ENCODE results near the gene AFAP1L2. TPM values are rescaled to one million over a fixed set of nuclear protein-coding genes. Genes with fewer than 3 reads are reported as not detected.

The AFAP1L2 gene
- polyA plus RNA-seq, 1 donor from 2014 or later: 0.88 TPM

DNA sequence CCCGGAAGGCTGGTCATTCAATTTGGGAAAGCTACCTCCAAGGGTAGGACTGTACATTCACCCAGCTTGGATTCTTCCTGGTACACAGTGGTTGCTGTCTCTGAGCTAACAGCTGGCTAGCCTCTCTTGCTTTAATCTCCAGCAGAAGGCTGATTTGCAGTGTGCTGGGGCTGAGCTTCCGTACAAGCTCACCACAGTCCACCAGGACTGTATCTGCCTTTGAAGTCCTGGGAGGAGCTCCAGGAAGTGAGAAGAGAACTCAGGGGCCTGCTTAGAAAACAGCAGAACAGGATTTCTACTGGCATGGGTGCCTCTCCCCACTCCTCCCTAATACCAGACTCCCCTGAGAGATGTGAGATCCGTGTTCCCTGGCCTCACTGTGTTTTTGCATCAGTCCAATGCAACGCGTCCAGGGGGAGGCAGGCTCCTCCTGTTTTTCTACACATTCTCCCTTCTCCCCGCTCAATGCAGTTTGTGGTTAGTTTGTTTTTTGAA, 6.6 kb downstream of the AFAP1L2 start:
- TF ChIP-seq POLR2AphosphoS5 (IDR thresholded peaks at IDR 0.05): no peak
- no peak for TF ChIP-seq MXI1 (conservative IDR thresholded peaks at IDR 0.05; ENCODE audit: poor library complexity, severe bottlenecking)
- TF ChIP-seq EZH2 (IDR thresholded peaks at IDR 0.05; ENCODE audit: borderline replicate concordance, insufficient read depth, low read length, poor library complexity, severe bottlenecking): no peak
- TF ChIP-seq EP300 (conservative IDR thresholded peaks at IDR 0.05; ENCODE audit: poor library complexity, severe bottlenecking): no peak
- TF ChIP-seq, protein P1, sequence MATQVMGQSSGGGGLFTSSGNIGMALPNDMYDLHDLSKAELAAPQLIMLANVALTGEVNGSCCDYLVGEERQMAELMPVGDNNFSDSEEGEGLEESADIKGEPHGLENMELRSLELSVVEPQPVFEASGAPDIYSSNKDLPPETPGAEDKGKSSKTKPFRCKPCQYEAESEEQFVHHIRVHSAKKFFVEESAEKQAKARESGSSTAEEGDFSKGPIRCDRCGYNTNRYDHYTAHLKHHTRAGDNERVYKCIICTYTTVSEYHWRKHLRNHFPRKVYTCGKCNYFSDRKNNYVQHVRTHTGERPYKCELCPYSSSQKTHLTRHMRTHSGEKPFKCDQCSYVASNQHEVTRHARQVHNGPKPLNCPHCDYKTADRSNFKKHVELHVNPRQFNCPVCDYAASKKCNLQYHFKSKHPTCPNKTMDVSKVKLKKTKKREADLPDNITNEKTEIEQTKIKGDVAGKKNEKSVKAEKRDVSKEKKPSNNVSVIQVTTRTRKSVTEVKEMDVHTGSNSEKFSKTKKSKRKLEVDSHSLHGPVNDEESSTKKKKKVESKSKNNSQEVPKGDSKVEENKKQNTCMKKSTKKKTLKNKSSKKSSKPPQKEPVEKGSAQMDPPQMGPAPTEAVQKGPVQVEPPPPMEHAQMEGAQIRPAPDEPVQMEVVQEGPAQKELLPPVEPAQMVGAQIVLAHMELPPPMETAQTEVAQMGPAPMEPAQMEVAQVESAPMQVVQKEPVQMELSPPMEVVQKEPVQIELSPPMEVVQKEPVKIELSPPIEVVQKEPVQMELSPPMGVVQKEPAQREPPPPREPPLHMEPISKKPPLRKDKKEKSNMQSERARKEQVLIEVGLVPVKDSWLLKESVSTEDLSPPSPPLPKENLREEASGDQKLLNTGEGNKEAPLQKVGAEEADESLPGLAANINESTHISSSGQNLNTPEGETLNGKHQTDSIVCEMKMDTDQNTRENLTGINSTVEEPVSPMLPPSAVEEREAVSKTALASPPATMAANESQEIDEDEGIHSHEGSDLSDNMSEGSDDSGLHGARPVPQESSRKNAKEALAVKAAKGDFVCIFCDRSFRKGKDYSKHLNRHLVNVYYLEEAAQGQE (IDR thresholded peaks at IDR 0.05; ENCODE audit: borderline replicate concordance): no peak
- TF ChIP-seq TAF1 (IDR thresholded peaks at IDR 0.05; ENCODE audit: low read depth): no peak
- no peak for TF ChIP-seq SMC3 (conservative IDR thresholded peaks at IDR 0.05; ENCODE audit: poor library complexity)
- no peak for TF ChIP-seq RAD21 (conservative IDR thresholded peaks at IDR 0.05)
- TF ChIP-seq, protein P2, sequence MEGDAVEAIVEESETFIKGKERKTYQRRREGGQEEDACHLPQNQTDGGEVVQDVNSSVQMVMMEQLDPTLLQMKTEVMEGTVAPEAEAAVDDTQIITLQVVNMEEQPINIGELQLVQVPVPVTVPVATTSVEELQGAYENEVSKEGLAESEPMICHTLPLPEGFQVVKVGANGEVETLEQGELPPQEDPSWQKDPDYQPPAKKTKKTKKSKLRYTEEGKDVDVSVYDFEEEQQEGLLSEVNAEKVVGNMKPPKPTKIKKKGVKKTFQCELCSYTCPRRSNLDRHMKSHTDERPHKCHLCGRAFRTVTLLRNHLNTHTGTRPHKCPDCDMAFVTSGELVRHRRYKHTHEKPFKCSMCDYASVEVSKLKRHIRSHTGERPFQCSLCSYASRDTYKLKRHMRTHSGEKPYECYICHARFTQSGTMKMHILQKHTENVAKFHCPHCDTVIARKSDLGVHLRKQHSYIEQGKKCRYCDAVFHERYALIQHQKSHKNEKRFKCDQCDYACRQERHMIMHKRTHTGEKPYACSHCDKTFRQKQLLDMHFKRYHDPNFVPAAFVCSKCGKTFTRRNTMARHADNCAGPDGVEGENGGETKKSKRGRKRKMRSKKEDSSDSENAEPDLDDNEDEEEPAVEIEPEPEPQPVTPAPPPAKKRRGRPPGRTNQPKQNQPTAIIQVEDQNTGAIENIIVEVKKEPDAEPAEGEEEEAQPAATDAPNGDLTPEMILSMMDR (IDR thresholded peaks at IDR 0.05; ENCODE audit: poor library complexity, severe bottlenecking): no peak
- Histone ChIP-seq H3K4me2 (ENCODE audit: low read length) (no peak overlapping the region), H3K4me3 (ENCODE audit: low read length) (no peak overlapping the region), H2AFZ (ENCODE audit: low read depth, low read length) (no peak overlapping the region), H3K9me3 (ENCODE audit: low read length) (no peaks in the 10 kb centered on the region), H3F3A (ENCODE audit: insufficient read depth, low read length, poor library complexity, severe bottlenecking) (no peaks in the 10 kb centered on the region), H3K9ac (ENCODE audit: low read length) (no peak overlapping the region), H3K79me2 (replicated peaks; ENCODE audit: insufficient read depth, low read length) (no peaks in the 10 kb centered on the region), H3K9me2 (ENCODE audit: insufficient read depth, low read length) (no peaks in the 10 kb centered on the region), H3K27me3 (ENCODE audit: insufficient read depth, low read depth, low read length) (peaks cover 13% of the 10 kb centered on the region), H4K20me1 (ENCODE audit: insufficient read depth) (no peaks in the 10 kb centered on the region), H3K36me3 (ENCODE audit: insufficient read depth, low read length) (no peaks in the 10 kb centered on the region), H3K27ac (ENCODE audit: low read length) (no peak overlapping the region)

- Histone ChIP-seq H3K4me2 (ENCODE audit: low read length) (no peak overlapping the region), H4K20me1 (ENCODE audit: insufficient read depth) (no peaks in the 10 kb centered on the region), H3K9ac (ENCODE audit: low read length) (no peak overlapping the region), H3K27me3 (ENCODE audit: insufficient read depth, low read depth, low read length) (peaks cover under 1% of the 10 kb centered on the region), H3K36me3 (ENCODE audit: insufficient read depth, low read length) (no peaks in the 10 kb centered on the region), H2AFZ (ENCODE audit: low read depth, low read length) (no peak overlapping the region), H3K9me3 (ENCODE audit: low read length) (no peaks in the 10 kb centered on the region), H3K4me3 (ENCODE audit: low read length) (no peak overlapping the region), H3F3A (ENCODE audit: insufficient read depth, low read length, poor library complexity, severe bottlenecking) (no peaks in the 10 kb centered on the region), H3K9me2 (ENCODE audit: insufficient read depth, low read length) (no peaks in the 10 kb centered on the region), H3K79me2 (replicated peaks; ENCODE audit: insufficient read depth, low read length) (no peaks in the 10 kb centered on the region), H3K27ac (ENCODE audit: low read length) (no peak overlapping the region)
- TF ChIP-seq POLR2AphosphoS5 (IDR thresholded peaks at IDR 0.05): no peak
- TF ChIP-seq MXI1 (conservative IDR thresholded peaks at IDR 0.05; ENCODE audit: poor library complexity, severe bottlenecking): no peak
- TF ChIP-seq, protein P2 (IDR thresholded peaks at IDR 0.05; ENCODE audit: poor library complexity, severe bottlenecking): no peak
- TF ChIP-seq, protein P1 (IDR thresholded peaks at IDR 0.05; ENCODE audit: borderline replicate concordance): no peak
Observed at GRCh38 chr10:114396464-114396863, 7.8 kb downstream of the AFAP1L2 start.

Data from neural cell (in vitro differentiated cells).